Stimulated activated CD4-positive, alpha-beta T cell treated with anti-CD3 and anti-CD28 coated beads, TNF-alpha, amount 100 ng/mL, for 4 hours (primary cell): ENCODE results near the gene SWT1.
"Not testable (repeated sequence)": the region's sequence is repeated elsewhere in the genome, so short reads cannot be mapped to it uniquely, and the experiment has no call there.

ENCODE experiments used
- DNase-seq, 3 experiments: peaks; one replicate each; pipeline ENCODE4 v3.0.0-alpha.2; 2020; ENCODE audit warnings: low read depth in 3 of 3

The SWT1 gene

GRCh38 chr1:185245466-185245865 lies 88.5 kb downstream of the SWT1 start:
- no peak for DNase-seq

GRCh38 chr1:185249563-185249962 lies 92.6 kb downstream of the SWT1 start:
- no peak for DNase-seq

- DNase-seq = no peak
Measured at GRCh38 chr1:185250063-185250462, 93.1 kb downstream of the SWT1 start.

GRCh38 chr1:185251928-185252327 lies 95.0 kb downstream of the SWT1 start:
- not testable (repeated sequence) for DNase-seq

- DNase-seq = not testable (repeated sequence)
Measured at GRCh38 chr1:185252404-185252803, 95.4 kb downstream of the SWT1 start.

GRCh38 chr1:185255595-185255994 lies 98.6 kb downstream of the SWT1 start:
- not testable (repeated sequence) for DNase-seq

- DNase-seq = not testable (repeated sequence)
Measured at GRCh38 chr1:185257116-185257949, 100.4 kb downstream of the SWT1 start.

GRCh38 chr1:185257950-185258208 lies 100.9 kb downstream of the SWT1 start:
- no peak for DNase-seq

GRCh38 chr1:185258676-185259075 lies 101.7 kb downstream of the SWT1 start:
- DNase-seq = no peak

- DNase-seq = no peak
Measured at GRCh38 chr1:185260611-185261010, 103.6 kb downstream of the SWT1 start.

GRCh38 chr1:185262151-185262550 lies 105.2 kb downstream of the SWT1 start:
- DNase-seq = no peak

GRCh38 chr1:185263292-185263691 lies 106.3 kb downstream of the SWT1 start:
- DNase-seq = no peak

- DNase-seq = no peak
Measured at GRCh38 chr1:185263780-185264179, 106.8 kb downstream of the SWT1 start.

GRCh38 chr1:185265314-185265713 lies 108.3 kb downstream of the SWT1 start:
- no peak for DNase-seq

- no peak for DNase-seq
Measured at GRCh38 chr1:185267301-185267700, 110.3 kb downstream of the SWT1 start.

GRCh38 chr1:185267701-185268100 lies 110.7 kb downstream of the SWT1 start:
- DNase-seq = no peak

- DNase-seq = no peak
Measured at GRCh38 chr1:185268352-185268751, 111.4 kb downstream of the SWT1 start.

GRCh38 chr1:185271921-185272320 lies 115.0 kb downstream of the SWT1 start:
- no peak for DNase-seq

- no peak for DNase-seq
Measured at GRCh38 chr1:185279571-185279970, 122.6 kb downstream of the SWT1 start.

- no peak for DNase-seq
Measured at GRCh38 chr1:185280589-185280988, 123.6 kb downstream of the SWT1 start.

- no peak for DNase-seq
Measured at GRCh38 chr1:185281245-185281644, 124.3 kb downstream of the SWT1 start.

- DNase-seq = no peak
Measured at GRCh38 chr1:185284116-185284515, 127.1 kb downstream of the SWT1 start.

GRCh38 chr1:185284533-185285276 lies 127.7 kb downstream of the SWT1 start:
- DNase-seq = no peak
